HepG2 (cell line): ENCODE results near the gene SNRNP200. TPM values are rescaled to one million over a fixed set of nuclear protein-coding genes. Genes with fewer than 3 reads are reported as not detected.

Experiments used
- ATAC-seq: fragments of 200-7000 bp; cut with Tn5 transposase; 3 replicates; pipeline ENCODE4 v1.9.1; 2020; ENCODE audit warnings: mild to moderate bottlenecking, moderate library complexity
- BruUV-seq: library from RNA; stranded (reverse); fragments of 400-500 nt; replicated peaks from 2 replicates; lab custom pipeline; 2021; lab: Mats Ljungman, UMichigan
- CTCF ChIA-PET: fragments of 300-600 bp; formaldehyde crosslinking; extraction: SDS; loops from one replicate; lab custom pipeline; 2021; ENCODE audit warnings: low total read pairs, inconsistent platforms, low intra/inter-chr PET ratio; lab: Yijun Ruan, JAX
- POLR2A ChIA-PET: fragments of 350-600 bp; sonication (Branson Sonifier 250); formaldehyde crosslinking; loops from one replicate; lab custom pipeline; 2020; ENCODE audit warnings: antibody characterized with exemption, inconsistent platforms; lab: Yijun Ruan, JAX
- DNase-seq: peaks from one replicate; pipeline ENCODE4 v3.0.0-alpha.2; 2015; ENCODE audit warnings: low spot score
- FAIRE-seq: peaks from 3 replicates; lab custom pipeline; 2011; peaks lifted over from hg19 to GRCh38; lab: Jason Lieb, UNC
- H2AFZ ChIP-seq: one replicate; pipeline ENCODE4 v1.6.1; 2011; ENCODE audit warnings: low read length, inconsistent platforms
- H3K27ac ChIP-seq: fragments of 300-600 bp; 3 replicates; pipeline ENCODE4 v1.8.0; 2011; ENCODE audit warnings: mixed run types, mild to moderate bottlenecking, mixed read lengths, low read length, inconsistent platforms; ENCODE audit not compliant: insufficient read depth; ENCODE audit errors: extremely low read length
- H3K27me3 ChIP-seq, 2 experiments: fragments of 200-600 bp in 1 of 2; 2 replicates in 1 of 2; 3 replicates in 1 of 2; pipeline versions ENCODE4 v1.6.0 to v1.8.0; 2011; ENCODE audit warnings: low read length in 2 of 2, mild to moderate bottlenecking in 2 of 2, moderate library complexity in 2 of 2, inconsistent platforms in 1 of 2; ENCODE audit not compliant: insufficient read depth in 2 of 2, control insufficient read depth in 1 of 2
- H3K36me3 ChIP-seq, 2 experiments: fragments of 200-600 bp in 1 of 2; replicated peaks in 1 of 2; 2 replicates in 1 of 2; 3 replicates in 1 of 2; pipeline versions ENCODE4 v1.5.1 to v1.8.0; 2011; ENCODE audit warnings: low read length in 2 of 2, inconsistent platforms in 1 of 2; ENCODE audit not compliant: insufficient read depth in 2 of 2, control insufficient read depth in 1 of 2
- H3K4me1 ChIP-seq: 2 replicates; pipeline ENCODE4 v1.5.1; 2012; ENCODE audit warnings: low read length, inconsistent platforms; ENCODE audit not compliant: insufficient read depth
- H3K4me2 ChIP-seq: 2 replicates; pipeline ENCODE4 v1.6.0; 2011; ENCODE audit warnings: low read depth, low read length, inconsistent platforms
- H3K4me3 ChIP-seq, 3 experiments: fragments of 200-600 bp in 1 of 3; sonication (generic), shearing (Covaris generic) in 1 of 3; replicated peaks in 1 of 3; 2 replicates each; pipeline ENCODE4 v1.5.1; 2011 to 2016; ENCODE audit warnings: low read length in 3 of 3, inconsistent platforms in 2 of 3, low read depth in 2 of 3, mild to moderate bottlenecking in 2 of 3, control low read depth in 1 of 3, mixed read lengths in 1 of 3; ENCODE audit not compliant: insufficient read depth in 1 of 3
- H3K79me2 ChIP-seq: one replicate; pipeline ENCODE4 v1.6.1; 2011; ENCODE audit warnings: low read length, inconsistent platforms; ENCODE audit not compliant: insufficient read depth
- H3K9ac ChIP-seq: 2 replicates; pipeline ENCODE4 v1.6.0; 2011; ENCODE audit warnings: mild to moderate bottlenecking, low read depth, low read length, inconsistent platforms; ENCODE audit not compliant: insufficient read depth
- H3K9me3 ChIP-seq: 2 replicates; pipeline ENCODE4 v1.5.1; 2012; ENCODE audit warnings: mild to moderate bottlenecking, low read length
- H4K20me1 ChIP-seq: 2 replicates; pipeline ENCODE4 v1.6.0; 2011; ENCODE audit warnings: inconsistent platforms, mild to moderate bottlenecking, low read length, moderate library complexity; ENCODE audit not compliant: insufficient read depth
- CERS6 ChIP-seq: sonication (generic); formaldehyde crosslinking; IDR thresholded peaks from 2 replicates; pipeline ENCODE4 v1.5.0; 2020; ENCODE audit warnings: missing genetic modification reagents
- CHCHD3 ChIP-seq: sonication (generic); formaldehyde crosslinking; IDR thresholded peaks from 2 replicates; pipeline ENCODE4 v1.8.0; 2022; ENCODE audit warnings: mild to moderate bottlenecking, missing genetic modification reagents, moderate library complexity
- DNMT1 ChIP-seq: sonication (generic); formaldehyde crosslinking; IDR thresholded peaks from 2 replicates; pipeline ENCODE4 v1.5.1; 2020; ENCODE audit warnings: mild to moderate bottlenecking, missing genetic modification reagents
- FOXJ3 ChIP-seq: sonication (generic); formaldehyde crosslinking; IDR thresholded peaks from 2 replicates; pipeline ENCODE4 v1.4.0; 2020; ENCODE audit warnings: missing genetic modification reagents, mild to moderate bottlenecking, borderline replicate concordance
- HBP1 ChIP-seq: IDR thresholded peaks from 2 replicates; pipeline ENCODE4 v1.6.1; 2016; ENCODE audit warnings: low read depth, control low read depth
- HMGA1 ChIP-seq: sonication (generic); formaldehyde crosslinking; conservative IDR thresholded peaks from 2 replicates; pipeline ENCODE4 v1.4.0; 2020; ENCODE audit warnings: missing genetic modification reagents
- KAT7 ChIP-seq: IDR thresholded peaks from 2 replicates; pipeline ENCODE4 v1.6.1; 2018; ENCODE audit warnings: borderline replicate concordance, missing compliant biosample characterization
- MLLT10 ChIP-seq: sonication (generic); formaldehyde crosslinking; IDR thresholded peaks from 2 replicates; pipeline ENCODE4 v1.4.0; 2020; ENCODE audit warnings: missing genetic modification reagents
- MTF1 ChIP-seq: sonication (generic); formaldehyde crosslinking; IDR thresholded peaks from 2 replicates; pipeline ENCODE4 v1.5.0; 2020; ENCODE audit warnings: missing genetic modification reagents
- NCOA2 ChIP-seq: sonication (generic); formaldehyde crosslinking; IDR thresholded peaks from 2 replicates; pipeline ENCODE4 v1.8.0; 2022; ENCODE audit warnings: inconsistent platforms
- RBM22 ChIP-seq: fragments of 200-400 bp; formaldehyde crosslinking; optimal IDR thresholded peaks from 2 replicates; pipeline ENCODE3; 2017; ENCODE audit warnings: mild to moderate bottlenecking, low read length, moderate library complexity
- RXRA ChIP-seq: sonication (generic); formaldehyde crosslinking; IDR thresholded peaks from 2 replicates; pipeline ENCODE4 v1.5.1; 2020; ENCODE audit warnings: missing genetic modification reagents
- TBP ChIP-seq: sonication (generic); formaldehyde crosslinking; IDR thresholded peaks from 2 replicates; pipeline ENCODE4 v1.5.0; 2020; ENCODE audit warnings: missing genetic modification reagents
- ZBTB26 ChIP-seq: IDR thresholded peaks from 2 replicates; pipeline ENCODE4 v1.6.1; 2016; ENCODE audit warnings: missing compliant biosample characterization, missing genetic modification reagents, borderline replicate concordance
- ZBTB44 ChIP-seq: sonication (generic); formaldehyde crosslinking; IDR thresholded peaks from 2 replicates; pipeline ENCODE4 v1.4.0; 2020; ENCODE audit warnings: missing genetic modification reagents
- ZFP41 ChIP-seq: sonication (generic); formaldehyde crosslinking; IDR thresholded peaks from 2 replicates; pipeline ENCODE4 v1.4.0; 2020; ENCODE audit warnings: mild to moderate bottlenecking, missing genetic modification reagents, borderline replicate concordance
- ZNF282 ChIP-seq: fragments of 450-650 bp; IDR thresholded peaks from 2 replicates; pipeline ENCODE4 v1.6.1; 2018; ENCODE audit not compliant: partially characterized antibody
- ZNF512 ChIP-seq: sonication (generic); formaldehyde crosslinking; IDR thresholded peaks from 2 replicates; pipeline ENCODE4 v1.4.0; 2020; ENCODE audit warnings: mild to moderate bottlenecking, missing genetic modification reagents
- ZNF672 ChIP-seq: sonication (generic); formaldehyde crosslinking; IDR thresholded peaks from 2 replicates; pipeline ENCODE4 v1.8.1; 2022; ENCODE audit warnings: missing genetic modification reagents
- WGBS: methylation state at CpG from one replicate; pipeline ENCODE4 v1.1.6; 2017; ENCODE audit warnings: low lambda C conversion rate; 5-methylcytosine and 5-hydroxymethylcytosine counted together
- in situ Hi-C: cut with HindIII; loops from 2 replicates; pipeline ENCODE4 v1.10.0; 2017; ENCODE audit warnings: low pct_unique_long_range_greater_than_20kb; ENCODE audit not compliant: extremely low pct_ligation_motif_present
- intact Hi-C: fragments of 100-400 bp; cut with micrococcal nuclease; formaldehyde crosslinking; loops from one replicate; pipeline ENCODE4 v1.10.0; 2022; ENCODE audit not compliant: unreplicated experiment
- polyA plus RNA-seq, 8 experiments: library from polyadenylated mRNA; depleted of rRNA in 3 of 8; stranded (reverse) in 7 of 8; unstranded in 1 of 8; fragments of >200 nt; fragmentation: Illumina TruSeq in 4 of 8; extraction: Trizol in 4 of 8; gene quantifications; 2 replicates each; pipeline versions ENCODE4 v1.2.1 to v1.2.3, GENCODE V29; 2011 to 2016; ENCODE audit warnings: low read depth in 4 of 8, missing spikeins in 1 of 8, mixed read lengths in 1 of 8; ENCODE audit not compliant: insufficient read depth in 1 of 8
- total RNA-seq, 5 experiments: library from RNA; depleted of rRNA; stranded (reverse); fragments of >200 nt; fragmentation: Illumina TruSeq; extraction: Trizol; gene quantifications; 2 replicates each; pipeline ENCODE4 v1.2.3, GENCODE V29; 2016; ENCODE audit warnings: low read depth in 1 of 5

SNRNP200 gene
- total and polyA plus RNA-seq, 2 of the 13 experiments (the other 11 are each of a cell fraction or from before 2014, with no cell fraction given), result 99.0 to 232 TPM

GRCh38 chr2:96241900-96242611, 63.3 kb downstream of the SNRNP200 start:
- no peak overlapping the region for H3K9ac ChIP-seq
- in situ Hi-C loops (no loop called here), intact Hi-C loops (no loop called here)
- no TSS peak for BruUV-seq
- H3K9me3 ChIP-seq, result no peaks in the 10 kb centered on the region
- H2AFZ ChIP-seq, result no peak overlapping the region
- H4K20me1 ChIP-seq, result no peaks in the 10 kb centered on the region
- no peak overlapping the region for H3K27ac ChIP-seq
- no peak overlapping the region for H3K4me2 ChIP-seq
- FAIRE-seq, result no peak
- no peak for ATAC-seq
- H3K4me3 ChIP-seq, result no peak overlapping the region
- H3K36me3 ChIP-seq, result peaks cover 2 to 17% of the 10 kb centered on the region in 2 experiments; a peak in 3 of 5 replicates
- 97% methylated on average over 5 of the region's 5 CpGs for WGBS
- H3K27me3 ChIP-seq, result no peaks in the 10 kb centered on the region
- H3K79me2 ChIP-seq, result no peaks in the 10 kb centered on the region
- H3K4me1 ChIP-seq, result peaks cover 10% of the 10 kb centered on the region; the same call in 1 of the 2 replicates
- CTCF ChIA-PET, result no interaction called here
- POLR2A ChIA-PET, result no interaction called here
- DNase-seq, result no peak
- TF ChIP-seq HBP1 (CRISPR knock-in tag) (no peak), ZBTB26 (CRISPR knock-in tag) (no peak), ZBTB44 (CRISPR knock-in tag) (no peak), NCOA2 (CRISPR knock-in tag) (no peak), MLLT10 (no peak), RXRA (CRISPR knock-in tag) (no peak), RBM22 (no peak), ZFP41 (CRISPR knock-in tag) (no peak), ZNF512 (no peak), MTF1 (CRISPR knock-in tag) (no peak), FOXJ3 (CRISPR knock-in tag) (no peak), ZNF672 (CRISPR knock-in tag) (no peak), CERS6 (CRISPR knock-in tag) (no peak), KAT7 (no peak), HMGA1 (no peak), DNMT1 (CRISPR knock-in tag) (no peak), CHCHD3 (CRISPR knock-in tag) (no peak), TBP (CRISPR knock-in tag) (no peak), ZNF282 (no peak)
